NCI-H2196 (cell line): Measurements from ENCODE around the gene MXRA8.
"Not testable (repeated sequence)": the region's sequence is repeated elsewhere in the genome, so short reads cannot be mapped to it uniquely, and the experiment has no call there.

Experiments used
- DNase-seq: peaks from one replicate; lab custom pipeline; 2025; ENCODE audit not compliant: unreplicated experiment; lab: John Stamatoyannopoulos, UW

The MXRA8 gene

GRCh38 chr1:1393428-1393827 lies 35.1 kb upstream of the MXRA8 start:
- no peak for DNase-seq

GRCh38 chr1:1393014-1393413 lies 34.7 kb upstream of the MXRA8 start:
- no peak for DNase-seq

GRCh38 chr1:1391225-1391624 lies 32.9 kb upstream of the MXRA8 start:
- no peak for DNase-seq

GRCh38 chr1:1390675-1391074 lies 32.3 kb upstream of the MXRA8 start:
- DNase-seq: no peak

- DNase-seq: no peak
Measured at GRCh38 chr1:1388078-1388472, 29.7 kb upstream of the MXRA8 start.

DNA sequence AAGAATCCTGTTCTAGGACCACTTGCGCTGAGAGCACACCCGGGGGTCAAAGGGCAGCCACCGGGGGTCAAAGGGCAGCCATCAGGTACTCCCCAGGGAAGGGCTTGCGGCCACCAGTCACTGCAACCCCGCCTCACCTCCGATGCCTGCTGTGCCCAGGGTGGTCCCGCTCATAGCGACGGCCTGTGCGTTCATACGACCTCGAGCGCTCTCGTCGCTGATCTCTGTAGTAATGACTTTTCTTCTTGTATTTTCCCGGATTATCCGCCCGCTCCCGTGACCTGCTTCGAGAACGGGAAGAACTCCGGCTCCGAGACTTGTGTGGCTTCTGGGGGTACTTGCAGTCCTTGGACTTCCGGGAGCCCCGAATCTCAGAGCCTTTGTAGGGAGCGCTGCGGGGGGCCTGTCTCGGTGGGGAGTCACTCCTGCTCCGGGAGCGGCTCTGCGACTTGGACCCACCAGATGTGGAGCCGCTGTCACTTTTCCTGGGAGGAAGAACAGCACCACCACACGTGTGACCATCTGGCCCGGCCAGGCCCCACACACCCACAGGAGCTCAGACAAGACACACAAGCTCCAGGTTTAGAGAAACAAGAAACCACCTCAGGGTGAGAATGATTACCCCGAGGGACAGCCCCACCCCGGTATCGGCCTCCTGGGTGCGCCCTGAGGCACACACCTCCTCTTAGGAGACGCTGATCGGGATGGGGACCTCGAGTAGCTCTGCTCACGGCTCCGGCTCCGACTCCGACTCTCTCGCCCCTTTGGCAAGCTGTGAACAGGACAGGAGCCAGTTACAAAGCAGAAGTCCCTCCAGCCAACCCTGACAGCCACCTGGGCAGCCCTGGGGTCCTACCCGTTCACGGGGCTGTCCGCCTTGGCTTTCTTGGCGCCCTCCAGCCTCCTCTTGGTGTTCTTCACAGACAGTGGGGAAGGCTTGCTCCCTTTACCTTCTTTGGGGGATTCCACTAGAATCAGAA lies 29.0 kb upstream of the MXRA8 start:
- no peak for DNase-seq

DNA sequence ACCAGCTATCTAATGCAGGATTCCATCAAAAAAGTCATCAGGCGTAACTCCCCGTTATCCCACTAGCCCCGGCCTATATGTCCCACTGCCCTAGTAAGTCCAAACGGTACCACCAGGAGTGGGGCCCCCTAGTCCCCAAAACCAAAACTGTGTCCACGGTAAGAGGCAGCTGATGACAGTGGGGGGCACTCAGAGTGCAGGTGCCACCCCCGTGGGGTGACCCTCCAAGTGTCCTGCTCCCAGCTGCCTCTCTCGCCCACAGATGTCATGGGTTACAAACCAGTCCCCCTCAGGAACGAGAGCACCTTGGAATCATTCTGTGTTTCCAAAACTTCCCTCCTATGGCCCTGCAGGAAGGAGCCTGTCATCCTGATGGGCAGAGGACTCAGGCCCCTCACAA lies 27.6 kb upstream of the MXRA8 start:
- no peak for DNase-seq

DNA sequence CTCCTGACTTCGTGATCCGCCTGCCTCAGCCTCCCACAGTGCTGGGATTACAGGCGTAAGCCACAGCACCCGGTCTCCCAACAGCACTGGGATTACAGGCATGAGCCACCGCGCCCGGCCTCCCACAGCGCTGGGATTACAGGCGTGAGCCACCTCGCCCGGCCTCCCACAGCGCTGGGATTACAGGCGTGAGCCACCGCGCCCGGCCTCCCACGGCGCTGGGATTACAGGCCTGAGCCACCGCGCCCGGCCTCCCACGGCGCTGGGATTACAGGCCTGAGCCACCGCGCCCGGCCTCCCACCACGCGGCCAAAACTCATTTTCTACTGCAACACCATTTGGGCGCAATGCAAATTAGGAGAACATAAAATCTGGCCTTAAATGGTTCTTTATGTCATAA lies 27.0 kb upstream of the MXRA8 start:
- not testable (repeated sequence) for DNase-seq

- DNase-seq: no peak
Measured at GRCh38 chr1:1381294-1381693, 22.9 kb upstream of the MXRA8 start.

GRCh38 chr1:1380860-1381259 lies 22.5 kb upstream of the MXRA8 start:
- no peak for DNase-seq

DNA sequence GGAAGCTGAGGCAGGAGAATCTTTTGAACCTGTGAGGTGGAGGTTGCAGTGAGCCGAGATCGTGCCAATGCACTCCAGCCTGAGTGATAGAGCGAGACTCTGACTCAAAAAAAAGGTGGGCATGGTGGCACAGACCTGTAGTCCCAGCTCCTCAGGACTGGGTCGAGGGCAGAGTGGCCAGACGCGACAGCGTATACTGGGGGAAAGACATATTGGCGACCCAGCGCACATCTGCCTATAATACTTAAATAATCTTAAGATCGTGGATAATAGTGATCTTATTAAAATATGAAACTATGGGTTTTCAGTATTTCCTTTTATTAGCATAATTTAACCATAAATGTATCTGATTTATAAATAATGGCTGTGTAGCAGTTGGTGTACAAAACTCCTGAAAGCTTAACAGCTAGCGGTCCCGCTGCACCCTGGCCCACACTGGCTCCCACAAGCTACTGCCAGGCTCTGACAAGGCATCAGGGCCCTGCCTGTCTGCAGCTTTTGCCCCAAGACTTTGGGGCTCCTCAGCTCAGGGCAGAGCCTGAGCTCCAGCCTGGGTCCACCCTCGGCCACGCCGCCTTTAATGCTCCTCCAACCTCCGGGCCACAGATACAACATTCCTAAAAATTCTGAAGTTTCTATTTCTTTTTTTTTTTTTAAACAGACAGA lies 19.3 kb upstream of the MXRA8 start:
- no peak for DNase-seq

DNA sequence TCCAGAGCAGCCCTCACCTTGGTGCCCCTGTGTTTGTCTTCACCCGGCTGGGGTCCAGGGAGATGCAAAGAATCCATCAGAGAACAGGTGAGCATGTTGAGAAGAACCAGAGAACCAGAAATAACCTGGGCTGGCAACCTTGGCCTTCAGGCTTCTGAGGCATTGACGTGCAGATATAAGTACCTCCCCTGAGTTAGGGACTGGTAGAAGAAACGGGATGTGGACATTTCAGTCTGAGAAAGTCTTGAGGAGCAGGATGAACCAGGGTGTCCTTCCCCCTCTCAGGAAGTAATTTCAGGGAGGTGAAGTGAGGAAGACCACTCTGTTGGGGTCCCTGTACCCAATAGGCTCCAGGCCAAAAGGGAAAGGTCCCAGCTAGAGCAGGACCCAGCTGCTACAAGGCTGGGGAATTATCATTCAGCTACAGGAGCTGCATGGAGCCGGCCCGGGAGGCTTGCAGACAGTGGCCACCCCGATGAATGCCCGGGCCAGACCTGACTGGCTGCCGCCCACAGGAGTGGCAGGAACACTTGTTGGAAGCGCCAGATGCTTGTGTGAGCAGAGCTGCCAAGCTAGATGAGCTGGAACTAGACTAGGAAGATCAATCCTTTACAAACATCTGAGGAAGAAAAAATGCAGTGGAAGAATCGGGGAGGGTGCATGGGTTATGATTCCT lies 18.3 kb upstream of the MXRA8 start:
- DNase-seq: no peak

DNA sequence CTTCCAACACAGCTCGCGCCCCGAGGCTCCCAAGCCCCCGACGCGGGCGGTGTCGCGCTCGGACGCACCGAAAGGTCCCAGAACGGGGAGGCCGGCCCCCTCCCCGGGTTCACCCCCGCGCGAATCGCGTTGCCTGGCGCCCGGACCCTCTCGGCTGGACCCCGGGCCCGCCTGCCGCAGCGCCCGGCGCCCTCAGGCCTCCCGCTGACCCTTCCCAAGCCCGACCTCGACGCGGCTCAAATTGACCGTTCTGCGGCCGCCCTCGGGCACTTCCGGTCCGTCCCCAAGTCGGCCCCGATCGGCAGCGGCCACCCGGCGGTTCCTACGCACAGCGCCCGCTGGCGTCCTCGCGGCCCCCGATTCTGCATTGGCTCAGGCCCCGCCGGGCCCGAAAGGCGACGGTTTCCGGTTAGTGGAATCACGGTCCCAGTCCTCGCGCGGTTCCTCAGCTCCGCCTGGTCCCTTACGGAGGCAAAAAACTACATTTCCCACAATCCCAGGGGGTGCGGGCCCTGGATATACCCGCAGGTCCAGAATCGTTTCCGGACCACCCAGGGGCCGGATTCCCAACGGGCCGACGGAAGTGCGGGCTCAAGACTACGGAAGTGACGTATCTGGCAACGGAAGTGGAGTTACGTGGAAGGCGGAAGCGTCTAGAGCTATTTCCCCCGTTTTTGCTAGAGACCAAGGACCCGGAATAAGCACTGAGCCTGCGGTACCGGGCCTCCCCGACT lies 16.7 kb upstream of the MXRA8 start, which contains the start of gene AURKAIP1:
Gene AURKAIP1, minus strand, starts transcription at position 279 of the 734 bp plus-strand sequence. CDS start 451 bp downstream, outside the sequence.
- DNase-seq: peak; percentile 100

GRCh38 chr1:1374589-1374928 lies 16.2 kb upstream of the MXRA8 start:
- no peak for DNase-seq

GRCh38 chr1:1373815-1374588 lies 15.6 kb upstream of the MXRA8 start:
- DNase-seq: no peak

DNA sequence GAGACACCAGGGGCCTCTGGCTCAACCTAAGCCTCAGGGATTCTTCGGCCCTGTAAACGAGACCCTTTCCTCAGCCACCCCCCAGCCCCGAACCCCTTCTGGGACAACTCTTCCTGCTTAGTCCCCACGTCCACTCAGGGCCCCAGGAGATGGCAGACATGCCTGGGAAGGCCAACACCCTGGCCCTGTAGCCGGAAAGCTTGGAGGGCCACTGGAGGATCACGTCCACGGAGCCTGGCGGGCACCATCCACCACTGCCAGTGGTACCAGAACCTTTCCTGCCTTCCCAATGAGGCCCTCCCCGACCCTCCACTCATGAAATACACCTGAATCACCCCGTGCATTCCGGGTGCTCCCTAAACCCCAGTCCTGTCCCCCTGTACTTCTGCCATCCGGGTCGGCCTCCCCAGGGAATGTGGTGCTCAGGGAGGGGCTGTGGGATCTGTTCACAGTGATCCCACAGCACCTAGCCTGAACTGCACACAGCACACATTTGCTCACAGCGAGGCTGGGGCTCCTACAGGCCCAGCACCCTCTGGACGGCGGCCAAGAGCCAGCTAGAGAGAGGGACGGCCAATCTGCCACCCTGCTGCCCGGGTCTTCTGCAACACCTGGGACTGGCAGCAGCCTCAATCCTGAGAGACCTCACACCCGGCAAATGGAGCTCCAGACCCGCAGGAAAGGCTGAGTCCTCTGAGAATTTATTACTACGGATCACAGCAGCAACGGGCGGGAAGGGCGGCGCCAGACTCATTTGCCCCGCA lies 14.9 kb upstream of the MXRA8 start:
- no peak for DNase-seq

GRCh38 chr1:1371746-1372711 lies 13.7 kb upstream of the MXRA8 start:
- DNase-seq: peak; percentile 85

DNA sequence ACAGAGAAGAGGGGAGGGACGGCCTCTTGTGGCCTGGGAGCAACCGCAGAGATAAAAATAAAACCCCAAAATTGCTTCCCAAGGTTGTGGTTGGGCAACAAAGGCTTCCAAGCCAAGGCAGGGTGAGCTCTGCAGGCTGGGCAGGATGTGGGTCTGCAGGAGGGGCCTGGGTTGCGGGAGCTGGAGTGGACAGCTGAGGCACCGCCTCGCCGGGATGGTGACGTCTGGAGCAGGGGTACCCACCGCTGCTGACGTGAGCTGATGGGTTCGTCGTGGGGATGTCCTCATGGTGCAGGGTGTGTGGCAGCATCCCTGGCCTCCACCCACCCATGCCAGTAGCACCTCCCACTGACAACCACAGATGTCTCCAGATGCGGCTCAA lies 13.0 kb upstream of the MXRA8 start:
- DNase-seq: no peak
